NB4 (cell line): ENCODE results near the gene RRP8.

Experiments
- CTCF ChIP-seq: IDR thresholded peaks from one replicate; pipeline ENCODE4 v1.5.1; 2012; ENCODE audit warnings: low read depth, low read length
- POLR2A ChIP-seq: IDR thresholded peaks from 2 replicates; pipeline ENCODE4 v1.6.1; 2011; ENCODE audit warnings: mild to moderate bottlenecking; ENCODE audit not compliant: insufficient read length; ENCODE audit errors: extremely low read depth
- TF ChIP-seq, protein P1 (sequence below): IDR thresholded peaks from 2 replicates; pipeline ENCODE4 v1.6.1; 2011; ENCODE audit warnings: low read depth, low read length

GRCh38 chr11:6633422-6634408 is 30.3 kb upstream of the RRP8 start:
- no peak for TF ChIP-seq CTCF
- TF ChIP-seq, protein P1, sequence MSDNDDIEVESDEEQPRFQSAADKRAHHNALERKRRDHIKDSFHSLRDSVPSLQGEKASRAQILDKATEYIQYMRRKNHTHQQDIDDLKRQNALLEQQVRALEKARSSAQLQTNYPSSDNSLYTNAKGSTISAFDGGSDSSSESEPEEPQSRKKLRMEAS = no peak
- no peak for TF ChIP-seq POLR2A
